HG02571 (cell line): ENCODE data around the gene TBC1D32.
A peak's percentile ranks its signal among the peaks of the same experiment; 100 is the strongest.
"Not testable (repeated sequence)": the region's sequence is repeated elsewhere in the genome, so short reads cannot be mapped to it uniquely, and the experiment has no call there.

Source experiments
- ATAC-seq: cut with Tn5 transposase; IDR thresholded peaks from one replicate; pipeline ENCODE4 v1.9.1; 2021; ENCODE audit warnings: mild to moderate bottlenecking, moderate library complexity; ENCODE audit not compliant: unreplicated experiment

The TBC1D32 gene

DNA sequence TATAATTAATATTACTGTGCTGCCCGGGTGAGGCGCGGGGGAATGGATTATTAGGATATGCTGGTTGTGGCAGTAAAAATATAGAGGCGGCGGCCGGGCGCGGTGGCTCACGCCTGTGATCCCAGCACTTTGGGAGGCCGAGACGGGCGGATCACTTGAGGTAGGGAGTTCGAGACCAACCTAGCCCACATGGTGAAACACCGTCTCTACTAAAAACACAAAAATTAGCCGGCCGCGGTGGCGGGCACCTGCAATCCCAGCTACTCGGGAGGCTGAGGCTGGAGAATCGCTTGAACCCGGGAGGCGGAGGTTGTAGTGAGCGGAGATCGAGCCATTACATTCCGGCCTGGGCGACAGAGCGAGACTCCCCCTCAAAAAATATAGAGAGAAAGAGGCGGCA, 586 bp downstream of the TBC1D32 start:
- not testable (repeated sequence) for ATAC-seq

DNA sequence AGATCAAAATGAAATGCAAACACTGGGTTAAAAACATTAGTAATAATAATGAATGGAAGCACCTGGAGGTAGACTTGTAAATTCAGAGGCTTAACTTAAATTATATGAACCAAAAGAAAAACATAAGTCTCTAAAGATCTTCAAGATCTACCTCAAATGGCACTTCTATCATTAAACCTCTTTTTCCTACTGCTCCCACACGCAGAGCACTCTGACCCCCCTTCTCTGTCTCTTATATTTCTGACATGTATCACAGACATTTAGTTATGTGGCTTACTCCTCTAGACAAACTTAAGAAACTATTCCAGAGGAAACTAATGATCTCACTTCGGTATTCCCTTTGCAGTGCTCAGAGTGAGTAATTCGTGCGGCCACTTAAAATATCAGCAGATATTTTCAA, 1.1 kb downstream of the TBC1D32 start:
- no peak for ATAC-seq

DNA sequence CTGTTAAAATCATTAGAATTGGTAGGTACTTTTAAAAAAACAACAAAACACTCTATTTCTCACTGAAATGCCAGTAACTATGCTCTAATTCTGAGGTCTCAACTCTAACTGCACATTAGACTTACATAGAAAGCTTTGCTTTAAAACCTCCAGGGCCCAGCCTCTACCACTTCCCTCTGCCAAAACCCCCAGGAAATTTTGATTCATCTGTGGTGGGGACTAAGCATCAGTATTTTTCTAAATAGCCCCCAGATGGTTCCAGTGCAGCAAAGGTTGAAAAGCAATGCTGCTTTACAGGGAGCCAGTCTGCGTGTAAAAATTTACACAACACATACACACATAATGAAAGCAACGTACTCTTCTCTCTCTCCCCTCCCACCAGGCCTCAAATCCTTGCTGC, 3.8 kb downstream of the TBC1D32 start:
- no peak for ATAC-seq

DNA sequence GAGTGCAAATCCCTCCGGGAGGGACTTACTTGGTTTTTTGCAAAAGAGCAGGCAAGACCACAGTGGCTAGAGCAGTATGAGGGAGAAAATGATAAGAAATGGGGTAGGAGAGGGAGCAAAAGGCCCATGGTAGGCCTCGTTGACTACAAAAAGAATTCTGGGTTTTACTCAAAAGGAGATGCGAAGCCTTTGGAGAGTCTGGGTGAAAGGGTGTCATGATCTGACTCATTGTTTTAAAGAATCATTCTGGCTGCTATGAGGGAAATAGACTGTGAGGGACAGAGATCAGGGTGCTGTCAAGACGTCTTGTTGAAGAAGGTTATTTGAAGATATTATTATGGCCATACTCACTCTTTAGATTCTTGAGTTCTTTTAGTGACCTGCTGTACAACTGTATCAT, 13.0 kb downstream of the TBC1D32 start:
- no peak for ATAC-seq

DNA sequence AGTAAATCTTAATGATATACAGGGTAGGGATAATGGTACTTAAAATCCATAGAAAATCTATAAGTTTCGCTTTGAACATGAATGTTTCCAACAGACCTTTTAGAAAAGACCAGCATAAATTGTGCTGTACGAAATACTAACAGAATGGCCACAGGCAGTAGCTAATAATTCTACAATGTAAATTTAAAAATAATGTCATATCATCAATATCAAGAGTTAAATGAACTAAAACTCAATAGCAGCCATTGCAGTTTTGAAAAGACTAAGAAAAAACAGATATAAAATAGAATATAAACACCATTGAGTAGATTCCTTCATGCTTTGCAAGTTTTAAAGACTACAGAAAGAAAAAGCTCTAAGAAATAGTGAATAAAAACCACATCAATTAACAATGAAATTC, 14.7 kb downstream of the TBC1D32 start:
- ATAC-seq, result no peak

DNA sequence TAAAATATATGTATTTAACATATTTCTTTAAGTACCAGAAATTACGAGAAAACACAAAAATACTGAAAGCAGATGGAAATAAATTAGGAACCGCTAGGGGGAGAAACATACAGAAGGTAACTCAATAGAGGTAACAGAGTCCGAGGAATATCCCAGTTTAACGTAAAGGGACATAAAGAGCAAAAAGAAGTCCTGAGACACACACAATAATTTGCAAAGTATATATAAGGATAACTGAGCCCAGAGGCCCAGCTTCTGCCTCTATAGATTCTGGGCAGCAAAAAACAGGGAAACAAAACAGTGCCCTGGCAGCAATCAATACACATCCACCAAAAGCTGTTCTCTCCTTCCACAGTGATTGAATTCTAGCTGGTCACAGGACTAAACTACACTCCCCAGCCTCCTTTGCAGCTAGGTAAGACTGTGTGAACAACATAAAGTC, 15.1 kb downstream of the TBC1D32 start:
- ATAC-seq, result no peak

DNA sequence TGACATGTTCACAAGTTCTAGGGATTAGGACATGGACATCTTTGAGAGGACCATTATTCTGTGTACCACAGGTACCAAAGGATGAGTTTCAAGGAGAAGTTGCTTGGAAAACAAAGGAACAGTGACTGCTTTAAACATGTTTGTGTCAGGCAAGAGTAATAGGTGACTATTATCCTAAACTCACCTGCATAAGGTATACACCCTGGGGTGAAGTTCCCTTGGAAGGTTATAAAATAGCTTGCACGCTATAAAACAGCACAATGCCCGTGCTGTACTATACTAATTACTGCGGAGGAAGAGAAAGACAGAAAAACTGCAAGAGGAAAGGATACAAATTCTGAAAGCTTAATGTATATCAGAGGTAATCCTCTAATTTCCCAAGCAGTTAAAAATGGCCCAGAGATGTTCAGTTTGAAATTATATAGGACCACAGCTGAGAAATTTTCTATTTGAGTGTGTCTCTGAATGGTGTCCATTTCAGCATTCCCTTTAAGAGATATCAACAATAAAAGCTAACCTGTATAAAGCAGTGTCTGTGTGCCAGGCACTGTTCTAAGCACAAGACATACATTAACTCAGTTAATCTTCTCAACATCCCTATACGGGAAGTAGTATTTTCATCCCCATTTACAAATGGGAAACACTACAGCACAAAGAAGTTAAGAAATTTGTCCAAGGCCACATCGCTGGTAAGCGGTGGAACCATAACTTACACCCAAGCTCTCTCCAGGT, 19.7 kb downstream of the TBC1D32 start:
- no peak for ATAC-seq

DNA sequence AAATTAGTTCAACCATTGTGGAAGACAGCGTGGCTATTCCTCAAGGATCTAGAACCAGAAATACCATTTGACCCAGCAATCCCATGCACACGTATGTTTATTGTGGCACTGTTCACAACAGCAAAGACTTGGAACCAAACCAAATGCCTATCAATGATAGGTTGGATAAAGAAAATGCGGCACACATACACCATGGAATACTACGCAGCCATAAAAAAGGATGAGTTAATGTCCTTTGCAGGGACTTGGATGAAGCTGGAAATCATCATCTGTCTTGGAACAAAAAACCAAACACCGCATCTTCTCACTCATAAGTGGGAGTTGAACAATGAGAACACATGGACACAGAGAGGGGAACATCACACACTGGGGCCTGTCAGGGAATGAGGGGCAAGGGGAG, 22.5 kb downstream of the TBC1D32 start:
- not testable (repeated sequence) for ATAC-seq

DNA sequence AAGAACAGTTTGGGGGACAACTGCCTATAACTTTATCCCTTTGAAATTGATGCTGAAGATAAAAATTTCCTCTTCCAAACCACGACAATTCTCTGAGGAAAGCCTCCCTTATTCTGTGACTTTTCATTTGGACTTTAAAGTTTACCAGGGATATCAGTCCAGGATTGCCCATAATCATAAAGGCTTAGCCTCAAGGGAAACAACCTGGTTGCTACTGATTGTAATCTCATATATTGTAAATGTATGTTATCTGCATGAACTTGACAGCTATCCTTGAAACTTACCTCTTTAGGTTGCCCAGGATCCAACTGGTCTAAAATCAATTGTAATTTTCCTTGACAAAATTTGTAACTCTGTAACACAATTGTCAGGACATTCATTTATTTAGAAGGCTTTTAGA, 23.8 kb downstream of the TBC1D32 start:
- no peak for ATAC-seq

DNA sequence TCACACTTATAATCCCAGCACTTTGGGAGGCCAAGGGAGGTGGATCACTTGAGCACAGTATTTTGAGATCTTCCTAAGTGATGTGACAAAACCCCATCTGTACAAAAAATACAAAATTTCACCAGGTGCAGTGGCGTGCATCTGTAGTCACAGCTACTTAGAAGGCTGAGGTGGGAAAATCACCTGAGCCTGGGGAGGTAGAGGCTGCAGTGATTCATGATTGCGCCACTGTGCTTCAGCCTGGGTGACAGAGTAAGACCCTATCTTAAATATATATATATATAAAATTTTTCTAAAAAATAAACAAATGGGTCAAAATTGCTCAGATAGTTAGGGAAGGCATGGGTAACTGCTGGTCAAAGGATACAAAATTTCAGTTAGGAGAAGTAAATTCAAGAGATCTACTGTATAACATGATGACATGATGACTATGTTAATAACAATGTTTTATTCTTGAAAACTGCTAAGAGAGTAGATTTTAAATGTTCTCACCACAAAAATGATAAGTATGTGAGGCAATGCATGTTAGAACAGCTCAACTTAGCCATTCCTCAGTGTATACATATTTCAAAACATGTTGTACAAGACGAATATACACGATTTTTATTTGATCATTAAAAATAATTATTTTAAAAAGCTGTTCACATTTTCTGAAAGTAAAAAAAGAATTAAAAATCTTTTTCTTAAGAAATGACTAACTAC, 24.4 kb downstream of the TBC1D32 start:
- no peak for ATAC-seq

DNA sequence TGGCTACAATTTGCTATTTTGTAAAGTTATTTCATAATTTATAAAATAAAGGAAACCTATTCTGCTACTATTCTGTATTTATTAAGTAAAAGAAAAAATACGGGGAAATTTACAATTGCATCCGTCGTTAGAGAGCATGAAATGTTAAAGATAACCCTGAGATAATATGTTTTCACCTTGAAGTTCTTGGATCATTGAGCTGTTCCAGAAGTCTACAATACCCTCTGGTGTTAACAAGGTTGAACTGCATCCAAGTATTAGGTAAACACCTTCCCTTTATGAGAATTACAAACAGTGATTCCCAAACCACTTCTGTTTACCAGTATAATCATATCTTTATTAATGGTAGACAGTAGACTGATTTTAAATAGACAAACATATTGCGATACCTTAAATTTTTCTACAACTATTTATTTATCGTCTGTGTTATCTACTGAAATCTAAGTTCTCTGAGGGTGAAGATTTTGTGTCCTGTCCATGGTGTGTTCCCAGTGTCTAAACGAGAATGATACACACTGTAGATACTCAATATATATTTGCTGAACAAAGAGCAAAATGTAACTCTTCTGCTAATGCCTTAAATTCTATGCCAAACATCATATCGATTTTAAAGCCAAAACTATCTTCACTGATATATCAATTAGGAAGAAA, 28.2 kb downstream of the TBC1D32 start:
- peak; percentile 71 for ATAC-seq

DNA sequence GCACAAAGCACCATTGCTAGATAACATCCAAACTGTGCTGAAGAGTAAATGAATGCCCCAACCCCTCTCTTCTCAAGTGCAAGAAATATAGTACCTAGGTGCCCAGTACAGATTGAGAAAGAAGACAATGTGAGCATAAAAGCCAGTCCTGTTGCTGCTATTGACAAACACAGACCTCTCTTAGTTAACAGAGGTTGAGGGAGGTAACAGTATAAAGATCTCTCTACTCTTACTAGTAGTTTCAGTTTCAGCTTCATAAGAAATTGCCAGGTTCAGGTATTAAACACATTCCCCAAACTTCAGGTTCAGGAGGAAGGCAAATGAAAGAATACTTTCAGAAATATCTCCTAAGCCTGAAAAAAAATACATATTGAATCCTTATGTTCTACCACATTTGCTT, 31.4 kb downstream of the TBC1D32 start:
- peak; percentile 74 for ATAC-seq

DNA sequence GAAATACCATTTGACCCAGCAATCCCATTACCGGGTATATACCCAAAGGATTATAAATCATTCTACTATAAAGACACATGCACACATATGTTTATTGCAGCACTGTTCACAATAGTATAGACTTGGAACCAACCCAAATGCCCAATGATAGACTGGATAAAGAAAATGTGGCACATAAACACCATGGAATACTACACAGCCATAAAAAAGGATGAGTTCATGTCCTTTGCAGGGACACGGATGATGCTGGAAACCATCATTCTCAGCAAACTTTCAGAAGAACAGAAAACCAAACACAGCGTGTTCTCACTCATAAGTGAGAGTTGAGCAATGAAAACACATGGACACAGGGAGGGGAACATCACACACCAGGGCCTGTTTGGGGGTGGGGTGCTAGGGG, 33.1 kb downstream of the TBC1D32 start:
- ATAC-seq, result not testable (repeated sequence)

DNA sequence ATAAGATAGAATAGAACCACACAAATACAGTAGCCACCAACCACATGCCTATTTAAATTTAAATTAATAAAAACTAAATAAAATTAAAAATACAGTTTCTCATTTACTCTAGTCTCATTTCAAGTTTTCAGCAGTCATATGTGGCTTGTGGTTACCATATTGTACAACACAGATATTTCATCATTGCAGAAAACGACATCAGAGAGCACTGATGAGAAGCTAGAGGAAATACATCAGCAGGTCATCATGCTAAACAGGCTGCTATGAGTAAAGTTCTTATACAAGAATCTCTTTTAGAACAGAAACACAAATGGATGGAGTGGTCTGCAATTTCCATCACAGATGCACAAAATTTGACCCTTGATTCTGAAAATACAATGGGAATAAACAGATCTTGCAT, 36.6 kb downstream of the TBC1D32 start:
- no peak for ATAC-seq

DNA sequence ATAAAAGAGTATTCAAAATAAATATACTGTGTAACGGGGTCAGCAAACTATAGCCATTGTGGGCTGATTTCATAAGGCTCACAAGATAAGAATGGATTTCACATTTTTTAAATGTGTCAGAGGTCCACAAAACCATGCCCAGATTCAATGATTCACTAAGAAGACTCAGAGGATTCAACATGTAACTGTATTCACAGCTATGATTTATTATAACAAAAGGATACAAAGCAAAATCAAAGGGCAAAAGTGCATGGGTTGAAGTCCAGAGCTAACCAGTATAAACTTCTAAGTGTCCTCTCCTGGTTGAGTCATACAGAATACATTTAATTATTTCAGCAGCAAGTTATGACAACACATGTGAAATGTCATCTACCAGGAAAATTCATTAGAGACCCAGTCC, 49.2 kb downstream of the TBC1D32 start:
- ATAC-seq, result no peak

DNA sequence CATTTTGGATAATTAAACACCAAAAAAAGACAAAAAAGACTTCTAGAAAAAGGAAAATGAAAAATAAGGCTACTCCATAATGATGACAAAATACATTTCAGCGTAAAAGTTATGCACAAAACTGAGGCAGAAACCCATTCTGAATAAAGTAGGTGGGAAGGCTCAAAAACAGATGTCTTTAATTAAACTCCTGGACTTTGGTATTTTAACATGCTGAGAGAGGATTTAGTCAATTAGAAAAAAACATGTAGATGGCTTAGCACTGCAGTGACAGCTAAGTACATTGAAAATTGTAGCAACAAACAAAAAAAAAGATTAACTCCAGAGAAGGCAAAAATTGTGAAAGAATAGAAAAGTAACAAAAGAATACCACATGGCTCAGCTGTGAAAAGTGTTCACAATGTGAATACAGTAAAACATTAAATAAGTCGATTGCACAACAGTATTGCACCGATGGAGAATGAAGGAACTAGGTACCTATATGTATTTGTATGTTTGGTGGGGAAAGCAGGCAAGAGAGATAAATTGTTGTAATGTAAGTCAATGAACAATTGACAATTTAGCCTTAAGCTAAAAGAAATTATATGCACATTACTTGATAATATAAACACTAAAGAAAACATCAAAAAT, 59.5 kb downstream of the TBC1D32 start:
- no peak for ATAC-seq

DNA sequence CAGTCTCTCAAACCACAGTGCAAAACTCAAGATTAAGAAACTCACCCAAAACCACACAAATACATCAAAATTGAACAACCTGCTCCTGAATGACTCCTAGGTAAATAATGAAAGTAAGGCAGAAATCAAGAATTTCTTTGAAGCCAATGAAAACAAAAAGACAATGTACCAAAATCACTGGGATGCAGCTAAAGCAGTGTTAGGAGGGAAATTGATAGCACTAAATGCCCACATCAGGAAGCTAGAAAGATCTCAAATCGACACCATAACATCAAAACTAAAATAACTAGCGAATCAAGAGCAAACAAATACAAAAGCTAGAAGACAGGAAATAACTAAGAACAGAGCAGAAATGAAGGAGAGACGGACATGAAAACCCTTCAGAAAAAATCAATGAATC, 70.5 kb downstream of the TBC1D32 start:
- no peak for ATAC-seq

DNA sequence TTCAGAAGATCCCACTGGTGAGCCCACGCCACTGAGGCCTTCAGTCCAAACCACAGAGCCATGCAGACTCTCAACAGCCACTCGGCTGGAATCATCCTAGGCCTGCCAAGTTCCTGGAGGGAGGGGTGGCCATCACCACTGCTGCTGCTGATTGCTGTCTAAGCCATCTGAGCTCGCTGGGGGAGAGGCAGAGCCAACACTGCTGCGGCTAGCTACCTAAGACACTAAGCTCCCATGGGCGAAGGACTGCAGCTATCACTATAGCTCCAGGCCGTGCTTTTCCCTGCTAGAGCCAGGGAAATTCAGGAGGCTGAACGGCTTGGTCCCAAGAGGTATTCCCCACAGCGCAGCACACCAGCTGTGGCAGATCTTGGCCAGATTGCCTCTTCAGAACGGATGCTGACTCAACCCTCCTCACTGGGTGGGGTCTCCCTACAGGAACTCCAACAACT, 73.6 kb downstream of the TBC1D32 start:
- no peak for ATAC-seq

DNA sequence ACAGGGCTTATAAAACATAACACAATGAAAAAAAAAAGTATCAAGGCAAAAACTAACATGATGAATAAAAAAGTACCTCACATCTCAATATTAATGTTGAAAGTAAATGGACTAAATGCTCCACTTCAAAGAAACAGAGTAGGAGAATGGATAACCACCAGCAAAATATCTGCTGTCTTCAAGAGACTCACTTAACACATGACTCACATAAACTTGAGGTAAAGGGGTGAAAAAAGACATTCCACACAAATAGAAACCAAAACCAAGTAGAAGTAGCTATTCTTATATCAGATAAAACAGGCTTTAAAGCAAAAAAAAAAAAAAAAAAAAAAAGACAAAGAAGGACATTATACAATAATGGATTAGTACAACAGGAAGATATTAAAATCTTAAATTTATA, 86.9 kb downstream of the TBC1D32 start:
- ATAC-seq, result no peak

DNA sequence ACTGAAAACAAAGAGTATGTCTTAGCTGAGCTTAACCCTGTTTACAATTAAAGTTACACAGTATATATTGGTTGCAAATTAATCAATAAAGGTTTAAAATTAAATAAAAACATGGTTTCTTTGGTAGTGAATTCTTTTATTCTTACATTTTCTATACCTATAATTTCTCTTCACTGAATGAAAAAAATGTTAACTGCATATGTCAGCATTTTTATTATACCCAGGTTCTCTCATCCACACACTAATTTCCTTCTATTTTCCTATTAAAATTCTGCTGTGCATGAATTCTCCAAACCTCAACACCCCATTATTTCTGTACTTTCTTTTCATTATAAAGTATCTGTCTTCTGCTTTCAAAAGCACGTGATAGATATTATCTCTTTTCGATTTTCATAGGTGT, 91.9 kb downstream of the TBC1D32 start:
- ATAC-seq, result no peak

DNA sequence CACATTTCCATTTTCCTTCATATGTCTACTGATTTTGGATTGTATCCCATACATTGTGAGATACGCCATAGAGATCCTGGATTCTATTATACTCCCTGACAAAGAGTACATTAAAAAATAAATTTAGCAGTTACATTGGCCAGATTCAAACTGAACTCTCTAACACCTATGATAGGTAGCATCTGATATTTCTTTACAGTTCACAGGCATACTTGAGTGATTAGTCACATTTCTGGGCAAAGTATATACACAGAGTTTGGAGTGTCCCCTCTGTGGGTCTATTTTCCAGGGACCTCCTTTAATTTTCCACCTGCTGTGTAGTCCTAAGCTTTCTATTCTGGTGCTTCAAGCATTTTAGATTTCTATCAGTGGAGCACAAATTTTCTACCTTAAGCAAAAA, 96.4 kb downstream of the TBC1D32 start:
- ATAC-seq, result no peak

DNA sequence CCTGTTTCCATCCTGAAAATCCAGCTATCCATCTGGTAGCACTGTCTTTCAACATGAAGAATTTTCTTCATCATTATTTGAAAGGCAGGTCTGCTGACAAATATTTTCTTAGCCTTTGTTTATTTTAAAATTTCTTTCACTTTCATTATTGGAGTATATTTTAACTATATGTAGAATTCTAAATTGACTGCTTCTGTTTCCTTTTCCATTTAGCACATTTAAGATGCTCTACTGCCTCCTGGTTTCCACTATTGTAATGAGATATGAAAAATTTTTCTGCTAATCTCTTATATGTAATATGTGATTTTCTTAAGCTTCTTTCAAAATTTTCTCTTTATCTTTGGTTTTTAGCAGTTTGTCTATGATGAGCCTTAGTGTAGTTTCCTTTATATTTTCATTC, 97.3 kb downstream of the TBC1D32 start:
- ATAC-seq, result no peak
